NCI-H187 treated with DMSO at 0.1 percent for 48 hours (cell line): Measurements from ENCODE around the gene GPRC5A.

Source experiments
- DNase-seq: peaks from one replicate; lab custom pipeline; 2025; lab: John Stamatoyannopoulos, UW

The GPRC5A gene

GRCh38 chr12:12941450-12942350, 50.3 kb downstream of the GPRC5A start:
- DNase-seq: no peak

- no peak for DNase-seq
These were observed 52.4 kb downstream of the GPRC5A start for GRCh38 chr12:12943586-12944260.

GRCh38 chr12:12945591-12945990, 54.2 kb downstream of the GPRC5A start:
- DNase-seq: no peak

- no peak for DNase-seq
These were observed 55.5 kb downstream of the GPRC5A start for GRCh38 chr12:12946686-12947355.

GRCh38 chr12:12947902-12948301, 56.5 kb downstream of the GPRC5A start:
- no peak for DNase-seq

GRCh38 chr12:12951504-12951903, 60.1 kb downstream of the GPRC5A start:
- DNase-seq: no peak

- DNase-seq: no peak
These were observed 60.7 kb downstream of the GPRC5A start, which contains the start of gene GPRC5D for GRCh38 chr12:12952036-12952435. TSS of gene GPRC5D (minus strand) at chr12:12952170. CDS start at chr12:12950384, 1,786 bp downstream.

GRCh38 chr12:12954356-12954755, 63.0 kb downstream of the GPRC5A start:
- no peak for DNase-seq

- no peak for DNase-seq
These were observed 63.7 kb downstream of the GPRC5A start for GRCh38 chr12:12954878-12955625.

GRCh38 chr12:12958886-12959285, 67.5 kb downstream of the GPRC5A start:
- no peak for DNase-seq

GRCh38 chr12:12960639-12961209, 69.4 kb downstream of the GPRC5A start:
- DNase-seq: no peak

GRCh38 chr12:12964255-12964654, 72.9 kb downstream of the GPRC5A start:
- no peak for DNase-seq

GRCh38 chr12:12965836-12966235, 74.5 kb downstream of the GPRC5A start:
- no peak for DNase-seq
